Measurements from ENCODE around the gene RGS6. TPM values are rescaled to one million over a fixed set of nuclear protein-coding genes. Genes with fewer than 3 reads are reported as not detected.
"Not testable (repeated sequence)": the region's sequence is repeated elsewhere in the genome, so short reads cannot be mapped to it uniquely, and the experiment has no call there.

RGS6 gene
- 2.5 TPM for total RNA-seq

DNA sequence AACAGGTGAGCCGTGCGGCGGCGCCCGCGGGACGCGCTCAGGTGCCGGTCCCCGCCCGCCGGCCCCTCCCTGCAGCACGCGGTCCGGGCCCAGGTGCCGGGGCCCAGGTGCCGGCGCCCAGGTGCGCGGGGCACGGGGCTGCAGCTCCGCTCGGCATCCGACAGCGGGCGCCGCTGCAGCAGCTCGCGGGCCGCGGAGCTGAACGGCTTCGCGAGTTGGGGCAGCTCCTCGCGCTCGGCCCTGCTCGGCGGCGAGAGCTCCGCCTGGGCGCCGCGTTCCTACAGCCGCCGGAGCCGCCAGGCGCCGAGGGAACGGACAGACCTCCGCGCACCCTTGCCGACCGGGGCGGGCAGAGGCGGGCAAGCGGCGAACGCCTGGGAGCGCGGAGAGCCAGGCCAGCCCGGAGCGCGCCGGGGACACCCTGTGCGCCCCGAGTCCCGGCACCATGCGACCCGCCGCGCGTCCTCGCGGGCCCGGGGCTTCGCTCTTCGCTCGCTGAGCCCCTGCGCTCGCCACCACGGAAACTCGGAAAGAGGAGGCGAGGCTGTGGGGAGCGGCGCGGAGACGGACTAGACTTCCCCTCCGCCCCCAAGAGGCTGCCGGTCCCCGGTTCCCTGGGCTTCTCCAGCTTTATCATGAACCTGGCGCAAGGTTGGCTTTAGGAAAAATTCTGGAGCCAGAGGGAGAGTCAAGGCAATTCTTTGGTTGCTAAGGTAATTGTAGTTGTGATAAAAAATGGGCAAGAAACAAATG lies at the start of gene RGS6:
Gene RGS6 (plus strand): TSS at position 201 of the 753 bp plus-strand sequence.
- Histone ChIP-seq H3K9me3 (ENCODE audit: low read depth, low read length) (no peaks in the 10 kb centered on the region), H3K4me1 (ENCODE audit: insufficient read depth, low read length) (peaks cover 10% of the 10 kb centered on the region), H3K4me3 (ENCODE audit: low read length) (no peak within 1 kb of the TSS), H3K27me3 (ENCODE audit: insufficient read depth, low read length) (peaks cover 57% of the 10 kb centered on the region)

DNA sequence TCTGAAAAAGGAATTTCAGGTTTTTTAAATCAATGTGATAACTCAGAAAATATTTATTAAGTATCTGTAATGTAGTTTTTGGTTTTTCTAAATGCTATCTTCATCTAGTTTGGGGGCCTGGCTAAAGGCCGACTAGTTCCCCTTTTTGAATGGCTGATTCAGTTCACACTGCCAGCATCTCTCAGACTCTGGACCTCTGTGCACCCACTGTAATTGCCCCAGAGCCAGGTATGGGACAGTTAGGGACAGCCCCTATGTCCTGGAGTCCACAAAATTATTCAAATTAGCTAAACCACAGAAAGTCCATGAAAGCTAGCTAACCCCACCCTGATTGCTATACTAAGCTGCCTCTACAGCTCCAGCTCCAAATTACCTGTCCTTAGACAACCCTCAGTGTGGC lies 49.1 kb upstream of the RGS6 start:
- no peaks in the 10 kb centered on the region for H3K9me3 ChIP-seq (ENCODE audit: low read depth, low read length)
- H3K27me3 ChIP-seq (ENCODE audit: insufficient read depth, low read length), result peaks cover 3% of the 10 kb centered on the region
- H3K4me3 ChIP-seq (ENCODE audit: low read length), result no peak overlapping the region
- H3K4me1 ChIP-seq (ENCODE audit: insufficient read depth, low read length), result no peaks in the 10 kb centered on the region

DNA sequence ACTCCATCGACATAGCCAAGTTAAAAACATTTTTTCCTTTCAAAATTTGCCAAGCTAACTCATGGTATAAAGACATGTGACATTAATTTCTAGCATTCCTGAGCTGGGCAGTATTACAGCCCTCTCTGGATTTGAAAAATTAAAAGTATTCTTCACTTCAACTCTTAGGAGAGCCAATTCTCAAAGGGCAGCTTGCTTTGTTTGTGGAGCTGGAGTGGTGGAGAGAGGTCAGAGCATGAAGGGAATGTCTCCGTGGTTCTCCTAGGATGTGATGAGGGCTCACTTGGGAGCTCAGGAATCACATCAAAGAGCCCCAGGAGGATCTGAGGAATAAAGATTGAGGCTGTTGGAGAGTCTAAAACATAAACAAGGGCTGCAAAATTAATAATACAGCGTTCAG lies 46.9 kb upstream of the RGS6 start:
- Histone ChIP-seq H3K27me3 (ENCODE audit: insufficient read depth, low read length) (peaks cover 3% of the 10 kb centered on the region), H3K9me3 (ENCODE audit: low read depth, low read length) (no peaks in the 10 kb centered on the region), H3K4me1 (ENCODE audit: insufficient read depth, low read length) (no peaks in the 10 kb centered on the region), H3K4me3 (ENCODE audit: low read length) (no peak overlapping the region)

DNA sequence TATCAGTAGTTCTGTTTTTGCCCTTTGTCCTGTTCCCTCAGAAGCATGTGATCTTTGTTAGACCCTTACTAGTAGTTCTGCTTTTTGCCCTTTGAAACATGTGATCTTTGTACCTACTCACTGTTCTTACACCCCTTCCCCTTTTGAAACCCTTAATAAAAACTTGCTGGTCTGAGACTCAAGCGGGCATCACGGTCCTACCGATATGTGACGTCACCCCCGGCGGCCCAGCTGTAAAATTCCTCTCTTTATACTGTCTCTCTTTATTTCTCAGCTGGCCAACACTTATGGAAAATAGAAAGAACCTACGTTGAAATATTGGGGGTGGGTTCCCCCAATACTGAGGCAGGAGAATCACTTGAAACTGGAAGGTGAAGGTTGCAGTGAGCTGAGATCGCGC lies 44.4 kb upstream of the RGS6 start:
- H3K27me3 ChIP-seq (ENCODE audit: insufficient read depth, low read length); H3K9me3 ChIP-seq (ENCODE audit: low read depth, low read length); H3K4me1 ChIP-seq (ENCODE audit: insufficient read depth, low read length); H3K4me3 ChIP-seq (ENCODE audit: low read length): not testable (repeated sequence)

DNA sequence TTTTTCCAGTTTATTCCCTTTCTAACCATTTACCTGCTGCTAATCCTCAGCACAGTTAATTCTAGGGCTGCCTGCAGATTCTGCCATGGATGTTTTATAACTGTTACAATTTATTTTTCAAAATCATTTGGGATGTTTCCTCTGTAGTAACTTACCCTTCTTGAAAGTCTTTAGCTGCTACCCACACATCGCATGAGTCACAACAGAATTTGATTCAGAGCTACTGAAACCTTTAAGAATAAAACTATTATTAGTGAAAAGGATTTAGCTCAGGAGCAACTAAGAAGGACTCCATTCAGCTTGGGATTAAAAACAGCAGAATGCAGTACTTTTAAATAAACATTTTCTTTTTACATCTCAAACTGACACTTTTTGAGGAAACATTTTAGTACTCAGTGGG lies 41.7 kb upstream of the RGS6 start:
- Histone ChIP-seq H3K27me3 (ENCODE audit: insufficient read depth, low read length) (no peaks in the 10 kb centered on the region), H3K4me3 (ENCODE audit: low read length) (no peak overlapping the region), H3K4me1 (ENCODE audit: insufficient read depth, low read length) (no peaks in the 10 kb centered on the region), H3K9me3 (ENCODE audit: low read depth, low read length) (no peaks in the 10 kb centered on the region)

DNA sequence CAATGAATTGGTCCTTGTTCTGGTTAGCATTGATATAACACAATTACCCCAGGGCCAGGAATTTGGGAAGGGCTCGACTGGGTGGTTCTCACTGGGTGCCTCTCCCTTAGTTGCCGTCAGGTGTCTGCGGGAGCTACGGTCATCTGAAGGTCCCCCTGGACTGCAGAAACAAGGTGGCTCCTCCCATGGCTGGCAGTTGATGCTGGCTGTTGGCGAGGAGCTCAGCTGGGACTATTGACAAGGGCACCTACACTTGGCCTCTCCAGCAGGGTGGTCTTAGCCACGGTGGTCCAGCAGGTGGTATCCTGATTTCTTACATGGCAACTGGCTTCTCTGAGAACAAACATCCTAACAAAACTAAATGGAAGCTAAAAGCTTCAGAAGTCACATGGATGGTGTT lies 41.0 kb upstream of the RGS6 start:
- Histone ChIP-seq H3K9me3 (ENCODE audit: low read depth, low read length) (no peaks in the 10 kb centered on the region), H3K4me1 (ENCODE audit: insufficient read depth, low read length) (no peaks in the 10 kb centered on the region), H3K27me3 (ENCODE audit: insufficient read depth, low read length) (no peaks in the 10 kb centered on the region), H3K4me3 (ENCODE audit: low read length) (no peak overlapping the region)

DNA sequence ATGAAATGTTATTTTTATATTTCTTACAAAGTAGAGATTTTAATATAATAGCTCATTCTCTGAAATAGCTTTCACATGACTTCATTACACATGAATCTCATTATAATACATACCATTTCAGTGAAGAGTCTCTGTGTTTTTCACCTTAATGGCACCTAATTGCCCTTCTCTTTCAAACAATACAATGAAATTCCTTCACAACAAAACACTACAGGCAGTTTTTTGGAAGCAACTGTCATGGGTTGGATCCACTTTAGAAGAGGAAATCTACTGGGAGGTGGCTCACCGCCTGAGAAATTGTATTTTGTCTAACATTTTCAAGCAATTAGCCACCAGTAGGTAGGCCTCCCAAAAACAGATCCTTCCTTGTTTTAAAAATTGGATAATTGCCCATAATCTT lies 40.3 kb upstream of the RGS6 start:
- Histone ChIP-seq H3K4me1 (ENCODE audit: insufficient read depth, low read length) (no peaks in the 10 kb centered on the region), H3K27me3 (ENCODE audit: insufficient read depth, low read length) (no peaks in the 10 kb centered on the region), H3K9me3 (ENCODE audit: low read depth, low read length) (no peaks in the 10 kb centered on the region), H3K4me3 (ENCODE audit: low read length) (no peak overlapping the region)

DNA sequence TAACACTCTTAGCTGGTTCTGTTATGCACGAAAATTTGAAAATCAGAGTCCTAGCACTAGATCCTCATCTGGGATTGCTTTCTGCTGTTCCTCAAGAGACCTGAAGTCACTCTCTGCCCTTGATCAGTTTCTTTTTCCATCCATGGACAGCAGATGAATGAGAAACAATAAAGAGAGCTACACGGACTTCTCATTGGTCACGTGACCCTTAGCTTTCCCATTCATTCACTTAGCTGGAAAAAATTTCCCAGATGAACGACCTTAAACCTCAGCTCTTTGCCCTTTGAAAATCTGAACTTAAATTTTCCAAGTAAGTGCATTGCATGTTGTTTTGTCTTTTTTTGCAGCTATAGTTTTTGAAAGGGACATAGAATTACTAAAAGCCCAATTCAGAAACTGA lies 27.2 kb upstream of the RGS6 start:
- no peak overlapping the region for H3K4me3 ChIP-seq (ENCODE audit: low read length)
- H3K9me3 ChIP-seq (ENCODE audit: low read depth, low read length), result peaks cover under 1% of the 10 kb centered on the region
- H3K27me3 ChIP-seq (ENCODE audit: insufficient read depth, low read length), result peaks cover 10% of the 10 kb centered on the region
- H3K4me1 ChIP-seq (ENCODE audit: insufficient read depth, low read length), result no peaks in the 10 kb centered on the region

DNA sequence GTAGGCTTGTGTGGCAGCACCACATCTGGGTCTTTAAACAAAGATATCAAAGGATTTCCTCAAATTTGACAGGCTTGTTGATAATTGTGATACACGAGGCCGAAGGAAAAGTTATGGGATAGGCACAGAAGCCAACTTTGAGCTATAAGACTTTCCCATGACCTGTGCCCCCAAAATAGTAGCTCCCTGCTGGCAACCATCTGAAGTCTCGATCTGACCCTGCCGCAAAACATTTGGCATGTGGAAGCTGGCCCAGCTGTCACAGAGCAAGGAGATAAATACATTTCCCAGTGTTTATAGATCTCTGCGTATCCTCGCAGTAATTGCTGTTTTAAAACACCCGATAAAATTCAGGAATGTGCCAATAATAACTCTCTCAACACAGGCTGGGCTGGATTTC lies 26.4 kb upstream of the RGS6 start:
- H3K4me1 ChIP-seq (ENCODE audit: insufficient read depth, low read length), result no peaks in the 10 kb centered on the region
- H3K27me3 ChIP-seq (ENCODE audit: insufficient read depth, low read length), result peaks cover 10% of the 10 kb centered on the region
- H3K4me3 ChIP-seq (ENCODE audit: low read length), result no peak overlapping the region
- H3K9me3 ChIP-seq (ENCODE audit: low read depth, low read length), result no peaks in the 10 kb centered on the region

DNA sequence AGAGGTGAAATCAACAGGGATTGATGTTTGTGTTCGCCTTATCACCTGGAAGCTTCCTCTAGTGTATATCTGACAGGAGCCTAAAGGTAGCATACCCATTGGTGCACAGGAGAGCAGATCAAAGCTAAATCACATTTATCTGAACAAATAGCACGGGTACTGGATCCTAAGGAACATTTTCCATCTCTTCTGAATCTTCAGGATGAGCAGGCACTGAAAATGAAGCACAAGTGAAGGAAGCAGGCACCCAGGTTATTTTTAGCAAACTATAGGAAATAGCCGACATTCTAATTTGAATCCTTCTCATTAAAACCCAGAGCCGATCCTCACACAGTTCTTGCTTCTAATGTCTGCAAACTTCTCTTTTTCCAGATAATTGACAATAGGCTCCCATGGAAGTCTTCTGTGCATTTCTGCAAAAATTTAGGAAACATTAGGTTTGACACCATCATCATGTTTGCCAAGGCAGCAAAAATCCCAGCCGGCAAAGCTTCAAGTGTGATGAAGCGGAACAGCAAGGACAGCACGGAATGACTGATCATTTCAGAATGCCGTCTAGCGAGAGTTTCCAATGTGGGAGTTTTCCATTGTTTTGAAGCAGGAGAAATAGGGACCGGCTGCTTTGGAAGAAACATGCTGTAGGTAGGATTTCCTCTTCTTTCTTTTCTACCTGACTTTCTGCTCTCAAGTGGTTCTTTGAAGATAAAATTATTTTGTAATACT lies 24.3 kb upstream of the RGS6 start:
- Histone ChIP-seq H3K4me3 (ENCODE audit: low read length) (no peak overlapping the region), H3K27me3 (ENCODE audit: insufficient read depth, low read length) (peaks cover 7% of the 10 kb centered on the region), H3K9me3 (ENCODE audit: low read depth, low read length) (no peaks in the 10 kb centered on the region), H3K4me1 (ENCODE audit: insufficient read depth, low read length) (no peaks in the 10 kb centered on the region)

DNA sequence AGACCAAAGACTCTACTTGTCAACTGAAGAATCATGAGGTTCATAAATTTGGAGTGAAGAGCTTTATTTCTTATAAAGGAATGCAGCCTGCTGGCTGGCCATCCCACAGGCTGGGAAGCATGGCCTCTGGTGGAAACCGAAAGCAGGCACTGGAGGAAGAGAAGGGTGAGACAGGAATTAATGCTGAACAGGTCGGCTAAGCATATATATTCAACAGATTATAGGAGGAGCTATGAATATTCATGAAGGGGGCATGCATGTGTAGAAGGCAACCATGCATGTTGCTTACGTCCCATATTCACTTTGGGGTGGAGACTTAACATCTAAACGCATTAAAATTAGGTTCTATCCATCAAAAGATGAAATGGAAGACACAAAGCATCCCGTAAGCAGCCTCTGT lies 20.6 kb upstream of the RGS6 start:
- H3K4me1 ChIP-seq (ENCODE audit: insufficient read depth, low read length), result no peaks in the 10 kb centered on the region
- no peak overlapping the region for H3K4me3 ChIP-seq (ENCODE audit: low read length)
- H3K27me3 ChIP-seq (ENCODE audit: insufficient read depth, low read length), result peaks cover 4% of the 10 kb centered on the region
- no peaks in the 10 kb centered on the region for H3K9me3 ChIP-seq (ENCODE audit: low read depth, low read length)

DNA sequence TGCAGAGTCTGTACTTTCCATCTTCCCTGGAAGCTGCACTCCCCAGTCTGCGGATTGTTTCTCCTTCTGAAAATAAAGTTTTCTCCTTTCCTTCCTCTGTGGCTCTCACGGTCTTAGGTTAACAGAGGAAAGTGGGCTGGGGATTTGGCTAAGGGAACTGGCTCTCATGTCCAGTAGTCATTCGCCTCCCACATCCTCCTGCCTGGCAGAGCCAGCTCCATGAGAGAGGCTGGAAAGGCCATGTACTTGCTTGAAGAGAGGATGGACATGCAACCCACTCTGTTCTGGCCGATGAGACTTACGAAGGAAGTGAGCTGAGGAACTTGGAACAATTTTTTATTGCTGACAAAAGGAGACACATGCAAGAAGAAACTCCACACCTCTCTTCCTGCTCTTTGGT lies 18.9 kb upstream of the RGS6 start:
- Histone ChIP-seq H3K27me3 (ENCODE audit: insufficient read depth, low read length) (peaks cover 2% of the 10 kb centered on the region), H3K9me3 (ENCODE audit: low read depth, low read length) (no peaks in the 10 kb centered on the region), H3K4me3 (ENCODE audit: low read length) (no peak overlapping the region), H3K4me1 (ENCODE audit: insufficient read depth, low read length) (no peaks in the 10 kb centered on the region)

DNA sequence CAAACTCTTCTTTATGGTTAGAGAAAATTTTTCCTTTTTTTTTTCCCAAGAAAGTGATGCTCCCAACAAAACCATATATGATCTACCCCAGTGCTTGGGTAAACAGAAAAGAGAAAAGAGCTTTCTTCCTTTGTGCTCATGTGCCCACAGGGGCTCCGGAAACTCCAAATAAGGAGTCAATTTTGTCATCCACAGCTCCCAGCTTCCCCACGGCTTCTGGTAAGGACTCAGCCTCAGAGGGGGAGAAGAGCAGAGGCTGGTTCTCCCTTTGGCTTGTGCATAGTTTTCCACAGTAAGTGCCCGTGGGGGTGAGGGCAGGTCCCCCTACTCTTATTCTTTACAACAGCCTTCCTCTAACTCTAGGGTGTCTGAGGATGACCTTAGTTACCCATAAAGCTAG lies 13.3 kb upstream of the RGS6 start:
- H3K4me3 ChIP-seq (ENCODE audit: low read length), result no peak overlapping the region
- H3K27me3 ChIP-seq (ENCODE audit: insufficient read depth, low read length), result peaks cover 5% of the 10 kb centered on the region
- H3K9me3 ChIP-seq (ENCODE audit: low read depth, low read length), result no peaks in the 10 kb centered on the region
- H3K4me1 ChIP-seq (ENCODE audit: insufficient read depth, low read length), result no peaks in the 10 kb centered on the region

DNA sequence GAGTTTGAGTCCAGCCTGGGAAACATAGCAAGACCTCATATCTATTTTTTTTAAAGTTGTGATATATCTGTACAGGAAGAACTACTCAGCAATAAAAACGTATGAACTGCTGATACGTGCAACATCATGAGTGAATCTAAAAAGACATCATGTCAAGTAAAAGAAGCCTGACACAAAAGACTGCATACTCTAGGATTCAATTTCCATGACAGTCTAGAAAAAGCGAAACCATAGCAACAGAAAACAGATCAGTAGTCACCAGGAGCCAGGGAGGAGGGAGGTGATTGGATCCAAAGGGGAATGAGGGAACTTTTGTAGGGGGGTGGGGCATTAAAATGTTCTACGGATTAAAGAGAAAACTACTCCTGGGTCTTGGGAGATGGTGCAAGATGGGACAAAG lies 8.7 kb upstream of the RGS6 start:
- Histone ChIP-seq H3K4me3 (ENCODE audit: low read length) (no peak overlapping the region), H3K4me1 (ENCODE audit: insufficient read depth, low read length) (no peaks in the 10 kb centered on the region), H3K9me3 (ENCODE audit: low read depth, low read length) (no peaks in the 10 kb centered on the region)

DNA sequence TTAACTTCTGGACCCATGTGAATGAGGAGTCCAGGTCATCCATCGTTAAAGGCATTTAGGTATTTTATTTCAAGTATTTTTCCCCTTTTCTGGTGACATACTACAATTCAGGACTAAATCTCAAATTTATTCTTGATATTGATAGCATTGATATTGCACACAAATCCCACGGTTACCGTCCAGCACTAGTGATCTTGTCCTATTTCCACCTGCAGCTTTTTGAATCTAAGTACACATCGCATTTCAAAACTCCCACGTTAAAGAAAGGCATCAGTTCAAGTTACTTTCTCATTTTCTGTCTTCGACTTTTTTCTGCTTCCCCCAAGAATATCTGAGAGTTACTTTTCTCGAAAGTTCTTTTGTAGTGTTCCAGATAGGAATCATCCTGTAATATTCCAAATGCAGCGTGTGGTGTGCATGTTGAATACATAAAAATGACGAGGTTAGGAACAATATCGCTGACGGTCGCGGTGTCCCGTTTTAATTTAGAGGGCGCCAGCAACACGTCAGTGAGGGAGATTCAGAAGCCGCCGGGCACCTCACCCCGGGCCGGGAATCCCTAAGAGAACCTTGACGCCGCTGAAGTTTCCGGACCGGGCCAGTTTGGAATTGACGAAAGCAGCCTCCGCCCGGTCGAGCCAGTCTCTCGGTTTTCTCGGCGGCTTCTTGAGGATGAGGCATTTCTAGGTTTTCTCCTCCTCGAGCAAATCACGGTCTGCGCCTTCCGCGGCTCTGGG lies 569 bp upstream of the RGS6 start:
- Histone ChIP-seq H3K4me3 (ENCODE audit: low read length) (no peak overlapping the region), H3K27me3 (ENCODE audit: insufficient read depth, low read length) (peaks cover 58% of the 10 kb centered on the region), H3K9me3 (ENCODE audit: low read depth, low read length) (no peaks in the 10 kb centered on the region), H3K4me1 (ENCODE audit: insufficient read depth, low read length) (peaks cover 10% of the 10 kb centered on the region)

More for the DNA sequence above, 8.7 kb upstream of the RGS6 start:
- H3K27me3 ChIP-seq (ENCODE audit: insufficient read depth, low read length), result peaks cover 14% of the 10 kb centered on the region
